Measurements from ENCODE around the gene ZBTB17.

DNA sequence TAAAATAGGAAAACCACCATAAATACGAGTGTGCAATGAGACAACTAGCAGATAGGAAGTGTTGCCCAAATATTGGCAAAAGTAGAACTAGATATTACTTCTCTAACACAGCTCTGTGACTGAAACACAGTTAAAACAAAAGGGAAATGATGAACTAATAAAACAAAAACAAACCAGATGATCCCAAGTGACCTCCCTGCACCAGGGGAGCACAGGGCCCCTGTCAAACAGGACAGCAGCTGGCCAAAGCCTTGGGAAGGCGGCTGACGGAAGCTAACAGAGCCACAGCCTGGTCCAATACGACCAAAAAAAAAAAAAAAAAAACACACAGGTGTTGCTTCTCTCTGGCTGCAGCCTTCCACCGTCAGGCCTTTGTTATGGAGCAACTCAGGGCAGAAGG lies 17.8 kb downstream of the ZBTB17 start:
- TF ChIP-seq CTCF (IDR thresholded peaks at IDR 0.05) (no peak), POLR2A (IDR thresholded peaks at IDR 0.05) (no peak)

All from prostate gland (tissue), 2 donors.